ENCODE measurements around the gene AMD1.

AMD1 gene

DNA sequence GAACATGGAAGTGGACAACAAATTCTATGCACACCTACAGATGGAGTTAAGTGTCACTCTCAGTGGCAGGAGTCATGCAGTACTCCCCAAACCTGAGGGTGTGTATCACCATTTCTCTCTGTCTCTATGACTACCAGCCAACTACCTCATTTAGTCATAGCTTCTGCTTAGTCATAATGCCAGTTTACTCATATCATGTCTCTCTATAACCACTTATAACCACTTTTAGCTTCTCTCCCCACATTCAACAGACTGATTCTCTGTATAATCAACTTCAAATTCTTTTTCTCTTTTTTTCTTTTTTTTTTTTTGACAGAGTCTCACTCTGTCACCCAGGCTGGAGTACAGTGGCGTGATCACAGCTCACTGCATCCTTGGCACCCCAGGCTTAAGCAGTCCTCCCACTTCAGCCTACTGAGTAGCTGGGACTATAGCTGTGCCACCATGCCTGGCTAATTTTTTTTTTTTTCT lies 70.1 kb downstream of the AMD1 start:
- peak; percentile 46 to 57 for DNase-seq
